GM12891 (cell line): Measurements from ENCODE around the gene PKDREJ.

Source experiments
- POLR2A ChIP-seq: IDR thresholded peaks from 2 replicates; pipeline ENCODE4 v1.6.1; 2011; ENCODE audit warnings: low read depth, low read length, control low read depth
- POLR2AphosphoS5 ChIP-seq: IDR thresholded peaks from 2 replicates; pipeline ENCODE4 v1.6.1; 2011; ENCODE audit warnings: low read depth, low read length, control low read depth
- POU2F2 ChIP-seq: IDR thresholded peaks from 2 replicates; pipeline ENCODE4 v1.6.1; 2011; ENCODE audit warnings: low read depth, mild to moderate bottlenecking, control low read depth, low read length, moderate library complexity
- TAF1 ChIP-seq: IDR thresholded peaks from 2 replicates; pipeline ENCODE4 v1.6.1; 2011; ENCODE audit warnings: low read depth, low read length, control low read depth

DNA sequence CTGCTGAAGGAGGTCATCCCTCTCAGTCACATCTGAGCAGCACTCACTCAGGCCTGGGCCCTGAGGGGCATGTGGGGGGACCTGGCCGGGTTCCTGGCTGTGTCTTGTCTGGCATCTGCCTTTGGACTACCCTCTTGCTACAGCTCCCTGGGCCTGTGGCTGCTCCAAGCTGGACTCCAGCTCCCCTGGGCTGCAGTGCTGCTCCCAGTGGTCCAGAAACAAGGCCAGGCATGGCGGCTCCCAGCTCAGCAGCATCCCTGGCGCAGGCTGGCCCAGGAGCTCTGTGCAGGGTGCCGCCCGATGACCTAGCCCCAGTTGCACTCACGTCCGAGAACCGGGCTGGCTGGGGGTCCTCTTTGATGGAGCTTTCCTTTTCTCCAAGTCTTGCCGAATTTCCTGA is 18.4 kb downstream of the PKDREJ start:
- no peak for TF ChIP-seq TAF1
- no peak for TF ChIP-seq POLR2A
- no peak for TF ChIP-seq POU2F2
- no peak for TF ChIP-seq POLR2AphosphoS5
